ENCODE data around the gene STK35. TPM values are rescaled to one million over a fixed set of nuclear protein-coding genes. Genes with fewer than 3 reads are reported as not detected.

STK35 gene
- total and polyA plus RNA-seq, 2 of the 13 experiments (the other 11 are each of a cell fraction or from before 2014, with no cell fraction given): 27.4 to 29.8 TPM

DNA sequence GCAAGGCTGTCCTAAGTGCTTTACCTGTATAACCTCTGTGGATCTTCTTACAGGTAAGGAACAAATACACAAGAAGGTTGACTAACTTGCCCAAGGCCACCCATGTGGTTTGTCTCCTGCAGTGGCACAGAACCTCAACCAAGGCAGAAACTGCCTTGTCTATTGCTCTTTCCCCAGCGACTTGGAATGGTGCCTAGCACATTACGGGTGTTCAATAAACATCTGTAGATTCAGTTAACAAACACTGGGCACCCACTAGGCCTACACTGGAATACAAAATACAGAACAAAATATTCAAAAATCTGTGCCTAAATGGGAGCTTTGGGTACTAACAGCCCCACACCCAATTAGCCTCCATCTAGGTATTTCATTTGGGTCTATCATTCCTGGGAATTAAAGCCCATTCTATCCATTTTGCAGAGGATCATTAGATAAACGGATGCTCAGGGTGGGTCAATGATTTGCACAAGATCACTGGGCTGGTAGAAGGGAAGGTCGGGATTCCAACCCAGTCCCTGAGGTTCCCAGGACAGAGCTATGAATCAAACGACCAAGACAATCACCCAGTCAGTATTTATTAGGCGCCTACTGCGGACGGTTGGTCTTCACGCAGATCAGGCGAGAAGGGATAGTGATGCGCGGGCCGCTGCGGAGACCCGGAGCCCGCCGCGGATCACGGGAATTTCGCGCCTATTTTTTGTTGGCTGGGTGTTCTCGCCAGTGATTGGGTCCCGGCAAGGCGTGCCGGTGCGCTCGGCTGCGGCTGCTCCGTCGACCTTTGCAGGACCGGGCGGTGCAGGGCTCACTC is at the start of gene STK35 (continued):
- TF ChIP-seq, protein P1, sequence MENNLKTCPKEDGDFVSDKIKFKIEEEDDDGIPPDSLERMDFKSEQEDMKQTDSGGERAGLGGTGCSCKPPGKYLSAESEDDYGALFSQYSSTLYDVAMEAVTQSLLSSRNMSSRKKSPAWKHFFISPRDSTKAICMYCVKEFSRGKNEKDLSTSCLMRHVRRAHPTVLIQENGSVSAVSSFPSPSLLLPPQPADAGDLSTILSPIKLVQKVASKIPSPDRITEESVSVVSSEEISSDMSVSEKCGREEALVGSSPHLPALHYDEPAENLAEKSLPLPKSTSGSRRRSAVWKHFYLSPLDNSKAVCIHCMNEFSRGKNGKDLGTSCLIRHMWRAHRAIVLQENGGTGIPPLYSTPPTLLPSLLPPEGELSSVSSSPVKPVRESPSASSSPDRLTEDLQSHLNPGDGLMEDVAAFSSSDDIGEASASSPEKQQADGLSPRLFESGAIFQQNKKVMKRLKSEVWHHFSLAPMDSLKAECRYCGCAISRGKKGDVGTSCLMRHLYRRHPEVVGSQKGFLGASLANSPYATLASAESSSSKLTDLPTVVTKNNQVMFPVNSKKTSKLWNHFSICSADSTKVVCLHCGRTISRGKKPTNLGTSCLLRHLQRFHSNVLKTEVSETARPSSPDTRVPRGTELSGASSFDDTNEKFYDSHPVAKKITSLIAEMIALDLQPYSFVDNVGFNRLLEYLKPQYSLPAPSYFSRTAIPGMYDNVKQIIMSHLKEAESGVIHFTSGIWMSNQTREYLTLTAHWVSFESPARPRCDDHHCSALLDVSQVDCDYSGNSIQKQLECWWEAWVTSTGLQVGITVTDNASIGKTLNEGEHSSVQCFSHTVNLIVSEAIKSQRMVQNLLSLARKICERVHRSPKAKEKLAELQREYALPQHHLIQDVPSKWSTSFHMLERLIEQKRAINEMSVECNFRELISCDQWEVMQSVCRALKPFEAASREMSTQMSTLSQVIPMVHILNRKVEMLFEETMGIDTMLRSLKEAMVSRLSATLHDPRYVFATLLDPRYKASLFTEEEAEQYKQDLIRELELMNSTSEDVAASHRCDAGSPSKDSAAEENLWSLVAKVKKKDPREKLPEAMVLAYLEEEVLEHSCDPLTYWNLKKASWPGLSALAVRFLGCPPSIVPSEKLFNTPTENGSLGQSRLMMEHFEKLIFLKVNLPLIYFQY (CRISPR knock-in tag; IDR thresholded peaks at IDR 0.05; ENCODE audit: borderline replicate concordance): no peak
- TF ChIP-seq ZNF17 (CRISPR knock-in tag; IDR thresholded peaks at IDR 0.05): no peak
- TF ChIP-seq SNAI1 (CRISPR knock-in tag; IDR thresholded peaks at IDR 0.05; ENCODE audit: borderline replicate concordance): no peak
- no peak for TF ChIP-seq ZMYM3 (CRISPR knock-in tag; IDR thresholded peaks at IDR 0.05)
- 0 out of 2 replicates have a peak, but pooled peaks have one; percentile 79 for TF ChIP-seq ZNF788 (CRISPR knock-in tag; IDR thresholded peaks at IDR 0.05; ENCODE audit: borderline replicate concordance)
- TF ChIP-seq ZC3H13 (CRISPR knock-in tag; IDR thresholded peaks at IDR 0.05): peak; percentile 90
- TF ChIP-seq SIN3B (IDR thresholded peaks at IDR 0.05; ENCODE audit: low read length): peak; percentile 88
- TF ChIP-seq ZBTB20 (CRISPR knock-in tag; IDR thresholded peaks at IDR 0.05; ENCODE audit: borderline replicate concordance, low read depth): peak; percentile 18; the same call in 1 of the 2 replicates
- TF ChIP-seq PLRG1 (conservative IDR thresholded peaks at IDR 0.05): no peak
- no peak for TF ChIP-seq ZGPAT (CRISPR knock-in tag; IDR thresholded peaks at IDR 0.05)
- TF ChIP-seq CEBPB (IDR thresholded peaks at IDR 0.05; ENCODE audit: borderline replicate concordance, low read depth, low read length): no peak
- no peak for TF ChIP-seq ZNF44 (CRISPR knock-in tag; IDR thresholded peaks at IDR 0.05)
- TF ChIP-seq ZNF224 (CRISPR knock-in tag; IDR thresholded peaks at IDR 0.05): peak; percentile 42; the same call in 1 of the 2 replicates
- TF ChIP-seq TEAD3 (CRISPR knock-in tag; optimal IDR thresholded peaks at IDR 0.05; ENCODE audit: borderline replicate concordance): peak; percentile 66
- no peak for TF ChIP-seq HNRNPUL1 (IDR thresholded peaks at IDR 0.05; ENCODE audit: low read depth, low read length)
- TF ChIP-seq, protein P2, sequence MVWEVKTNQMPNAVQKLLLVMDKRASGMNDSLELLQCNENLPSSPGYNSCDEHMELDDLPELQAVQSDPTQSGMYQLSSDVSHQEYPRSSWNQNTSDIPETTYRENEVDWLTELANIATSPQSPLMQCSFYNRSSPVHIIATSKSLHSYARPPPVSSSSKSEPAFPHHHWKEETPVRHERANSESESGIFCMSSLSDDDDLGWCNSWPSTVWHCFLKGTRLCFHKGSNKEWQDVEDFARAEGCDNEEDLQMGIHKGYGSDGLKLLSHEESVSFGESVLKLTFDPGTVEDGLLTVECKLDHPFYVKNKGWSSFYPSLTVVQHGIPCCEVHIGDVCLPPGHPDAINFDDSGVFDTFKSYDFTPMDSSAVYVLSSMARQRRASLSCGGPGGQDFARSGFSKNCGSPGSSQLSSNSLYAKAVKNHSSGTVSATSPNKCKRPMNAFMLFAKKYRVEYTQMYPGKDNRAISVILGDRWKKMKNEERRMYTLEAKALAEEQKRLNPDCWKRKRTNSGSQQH (CRISPR knock-in tag; IDR thresholded peaks at IDR 0.05; ENCODE audit: low read depth): peak; percentile 62; the same call in 1 of the 2 replicates
- TF ChIP-seq DNMT1 (CRISPR knock-in tag; IDR thresholded peaks at IDR 0.05): no peak
- TF ChIP-seq HNRNPL (IDR thresholded peaks at IDR 0.05; ENCODE audit: low read depth, low read length): 0 out of 2 replicates have a peak, but pooled peaks have one; percentile 11
- no peak for TF ChIP-seq ZNF761 (CRISPR knock-in tag; conservative IDR thresholded peaks at IDR 0.05)
- TF ChIP-seq ZFP36L1 (CRISPR knock-in tag; IDR thresholded peaks at IDR 0.05): peak; percentile 94
- TF ChIP-seq PBX3 (CRISPR knock-in tag; IDR thresholded peaks at IDR 0.05; ENCODE audit: borderline replicate concordance): no peak; the same call in 1 of the 2 replicates
- TF ChIP-seq ZNF207 (IDR thresholded peaks at IDR 0.05; ENCODE audit: borderline replicate concordance): no peak

Data from HepG2 (cell line).